NCI-H226 (cell line): Measurements from ENCODE around the gene OR8K5.
"Not testable (repeated sequence)": the region's sequence is repeated elsewhere in the genome, so short reads cannot be mapped to it uniquely, and the experiment has no call there.

Experiments used
- DNase-seq: peaks from one replicate; pipeline ENCODE4 v3.0.0-alpha.2; 2015

The OR8K5 gene

GRCh38 chr11:56160217-56160616, at the start of gene OR8K5:
Gene OR8K5 (minus strand): TSS chr11:56160317. CDS start chr11:56160317, 0 bp downstream.
- no peak for DNase-seq

- no peak for DNase-seq
Measured at GRCh38 chr11:56207790-56208189, 47.7 kb upstream of the OR8K5 start.

- DNase-seq: no peak
Measured at GRCh38 chr11:56197367-56197766, 37.2 kb upstream of the OR8K5 start.

GRCh38 chr11:56196705-56197104, 36.6 kb upstream of the OR8K5 start:
- no peak for DNase-seq

GRCh38 chr11:56188602-56189001, 28.5 kb upstream of the OR8K5 start:
- DNase-seq: no peak

- DNase-seq: no peak
Measured at GRCh38 chr11:56183459-56183858, 23.3 kb upstream of the OR8K5 start.

GRCh38 chr11:56176318-56176717, 16.2 kb upstream of the OR8K5 start, which contains the start of gene OR5J2:
Gene OR5J2 (plus strand): TSS chr11:56176618. CDS start chr11:56176618, 0 bp downstream.
- DNase-seq: no peak

GRCh38 chr11:56172256-56172830, 12.2 kb upstream of the OR8K5 start:
- no peak for DNase-seq

GRCh38 chr11:56163804-56164203, 3.7 kb upstream of the OR8K5 start:
- DNase-seq: no peak

- no peak for DNase-seq
Measured at GRCh38 chr11:56152333-56152732, 7.8 kb downstream of the OR8K5 start.

GRCh38 chr11:56151376-56151775, 8.7 kb downstream of the OR8K5 start:
- no peak for DNase-seq

- not testable (repeated sequence) for DNase-seq
Measured at GRCh38 chr11:56143681-56144080, 16.4 kb downstream of the OR8K5 start.

- DNase-seq: no peak
Measured at GRCh38 chr11:56140151-56140661, 19.9 kb downstream of the OR8K5 start, which contains the start of gene OR8J3. Gene OR8J3 (minus strand): TSS chr11:56140201. CDS start chr11:56137718, 2,483 bp downstream.

- no peak for DNase-seq
Measured at GRCh38 chr11:56122073-56122472, 38.0 kb downstream of the OR8K5 start, which contains the start of gene OR8H3. Gene OR8H3 (plus strand): TSS chr11:56122373. CDS start chr11:56122373, 0 bp downstream.
